Measurements from ENCODE around the gene ZNF335. TPM values are rescaled to one million over a fixed set of nuclear protein-coding genes. Genes with fewer than 3 reads are reported as not detected.

ZNF335 gene
- total and polyA plus RNA-seq, 7 experiments from 2014 or later, result 7.1 to 95.2 (median 49.7) TPM

DNA sequence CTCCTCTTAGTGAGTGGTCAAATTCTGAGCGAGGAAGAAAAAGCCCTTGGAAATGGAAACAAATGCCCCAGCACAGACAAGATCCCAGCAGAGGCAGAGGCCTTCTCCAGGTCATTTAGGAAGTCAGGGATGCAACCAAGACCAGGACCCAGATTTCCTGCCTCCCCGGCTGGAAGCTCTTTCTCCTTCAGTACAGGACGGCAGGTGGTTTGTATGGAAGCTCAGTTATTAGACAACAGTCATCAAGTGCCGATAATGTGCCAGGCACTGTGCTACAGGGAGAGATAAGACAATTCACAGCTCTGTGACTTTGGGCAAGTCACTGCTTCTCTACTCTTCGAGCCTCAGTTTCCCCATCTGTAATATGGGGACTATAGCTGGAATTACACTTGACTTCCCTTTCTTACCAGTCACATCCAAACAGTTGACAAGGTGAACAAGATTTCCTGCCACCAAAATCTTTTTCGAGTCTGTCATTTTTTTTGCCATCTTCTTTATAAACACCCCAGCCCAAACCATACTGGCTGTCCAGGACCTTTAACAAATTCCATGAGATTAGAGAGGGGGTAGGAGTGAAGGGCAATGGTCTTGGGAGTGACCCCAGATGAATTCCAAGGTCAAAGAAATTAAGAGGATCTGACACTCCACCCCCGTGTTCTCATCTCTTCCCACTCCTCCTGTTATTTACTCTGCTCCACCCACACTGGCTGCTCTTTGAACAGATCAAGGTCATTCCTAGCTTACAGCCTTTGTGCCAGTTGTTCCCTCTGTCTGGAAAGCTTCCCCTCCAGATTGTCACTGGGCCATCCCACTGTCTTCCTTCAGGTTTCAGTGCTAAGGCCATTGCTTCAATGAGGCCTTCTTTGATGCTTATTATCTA, 42.8 kb upstream of the ZNF335 start:
- ATAC-seq, result no peak
- H3K9me3 ChIP-seq (ENCODE audit: control insufficient read depth in 2 of 3, low read length in 3 of 3), result no peaks in the 10 kb centered on the region
- H3K4me1 ChIP-seq (ENCODE audit: control insufficient read depth in 2 of 2, insufficient read depth in 2 of 2, low read length in 2 of 2), result peaks cover 24 to 27% of the 10 kb centered on the region in 2 donors
- no peak overlapping the region for H3K4me3 ChIP-seq (ENCODE audit: low read length)
- peaks cover 15 to 16% of the 10 kb centered on the region in 2 donors for H3K27me3 ChIP-seq (ENCODE audit: control insufficient read depth in 2 of 2, insufficient read depth in 2 of 2, low read length in 2 of 2)
- Mint-ChIP-seq H3K36me3 (peaks cover 0 to 9% (median 0%) of the 10 kb centered on the region in 5 donors), H3K4me1 (peaks cover 31 to 53% (median 40%) of the 10 kb centered on the region in 7 donors), H3K27me3 (peaks cover 44 to 62% (median 48%) of the 10 kb centered on the region in 5 donors), H3K27ac (peak overlapping the region in 3 of 9 donors; percentile 1 to 61 (median 43)), H3K4me3 (peak overlapping the region; percentile 2 to 76 (median 56)), H3K9me3 (peaks cover 0 to 6% (median 0%) of the 10 kb centered on the region in 11 donors)
- H3K27ac ChIP-seq (ENCODE audit: low read depth, low read length), result no peak overlapping the region
- no peaks in the 10 kb centered on the region for H3K36me3 ChIP-seq (ENCODE audit: control insufficient read depth in 2 of 3, insufficient read depth in 3 of 3, low read length in 3 of 3)
- no peak for DNase-seq
- ChIA-PET CTCF (interaction anchor here (0.6 to 3.4 kb wide), 15 partner anchors 10 to 1073 kb away, joined by 3 to 32 read pairs (median 4); no protein-coding TSS in a partner anchor), POLR2A (interaction anchor here (0.7 to 1.6 kb wide), 3 partner anchors 28 to 78 kb away, joined by 3 to 4 read pairs (median 3); no protein-coding TSS in a partner anchor)
- intact Hi-C loops (cut with micrococcal nuclease), result loop anchor here (1.0 to 10.0 kb wide), 8 partner anchors 8 to 670 kb away; partner anchors contain the start of genes NCOA5 (in 1 of the 2) and TP53RK (in 1 of the 2)

DNA sequence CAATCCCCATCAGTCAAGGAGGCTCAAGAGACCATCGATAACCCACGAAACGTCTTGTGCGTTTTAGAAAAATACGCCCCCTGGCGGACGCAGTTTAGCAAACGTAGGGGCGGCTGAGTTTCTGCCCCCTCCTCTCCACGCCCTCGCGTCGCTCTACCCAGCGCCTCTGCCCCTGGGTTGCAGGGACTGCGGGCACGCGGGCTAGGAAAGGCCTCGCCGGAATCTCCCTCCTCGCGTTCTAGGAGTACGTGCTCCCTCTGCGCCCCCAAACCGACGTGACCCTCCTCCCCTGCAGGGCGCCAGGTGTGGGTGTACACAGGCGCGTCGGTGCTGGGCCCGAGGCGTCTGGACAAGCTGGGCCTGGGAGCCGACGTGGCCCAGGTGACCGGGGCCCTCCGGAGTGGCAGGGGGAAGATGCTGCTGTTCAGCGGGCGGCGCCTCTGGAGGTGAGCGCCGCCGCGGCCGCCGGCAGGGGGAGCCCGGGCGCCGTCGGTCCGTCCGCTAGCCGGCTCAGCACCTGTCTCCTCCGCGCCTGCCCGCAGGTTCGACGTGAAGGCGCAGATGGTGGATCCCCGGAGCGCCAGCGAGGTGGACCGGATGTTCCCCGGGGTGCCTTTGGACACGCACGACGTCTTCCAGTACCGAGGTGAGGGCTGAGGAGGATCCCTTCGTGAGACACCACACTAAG, 42.0 kb upstream of the ZNF335 start:
- intact Hi-C loops (cut with micrococcal nuclease), result loop anchor here (1.0 to 10.0 kb wide), 10 partner anchors 8 to 671 kb away; partner anchors contain the start of genes NCOA5 (in 1 of the 2), TP53RK (in 1 of the 2) and ZNF335 (in 1 of the 2)
- peak overlapping the region; percentile 23 to 76 (median 58) for H3K4me3 Mint-ChIP-seq
- peak overlapping the region in 3 of 9 donors; percentile 1 to 43 (median 29) for H3K27ac Mint-ChIP-seq
- H3K9me3 ChIP-seq (ENCODE audit: control insufficient read depth in 2 of 3, low read length in 3 of 3), result no peaks in the 10 kb centered on the region
- DNase-seq (peak; percentile 39 to 73 (median 60)), ATAC-seq (peak; percentile 76)
- H3K9me3 Mint-ChIP-seq, result peaks cover 0 to 6% (median 0%) of the 10 kb centered on the region in 11 donors
- peaks cover 38 to 61% (median 48%) of the 10 kb centered on the region in 7 donors for H3K4me1 Mint-ChIP-seq
- POLR2A ChIA-PET, result interaction anchor here (0.7 to 1.6 kb wide), 3 partner anchors 27 to 77 kb away, joined by 3 to 4 read pairs (median 3); no protein-coding TSS in a partner anchor
- H3K27me3 Mint-ChIP-seq, result peaks cover 52 to 68% (median 55%) of the 10 kb centered on the region in 5 donors
- H3K27me3 ChIP-seq (ENCODE audit: control insufficient read depth in 2 of 2, insufficient read depth in 2 of 2, low read length in 2 of 2), result peaks cover 15 to 16% of the 10 kb centered on the region in 2 donors
- no peak overlapping the region for H3K27ac ChIP-seq (ENCODE audit: low read depth, low read length)
- CTCF ChIA-PET, result interaction anchor here (0.6 to 3.4 kb wide), 21 partner anchors 9 to 352 kb away, joined by 3 to 32 read pairs (median 4); no protein-coding TSS in a partner anchor
- H3K36me3 Mint-ChIP-seq, result peaks cover 0 to 11% (median 0%) of the 10 kb centered on the region in 5 donors
- no peaks in the 10 kb centered on the region for H3K36me3 ChIP-seq (ENCODE audit: control insufficient read depth in 2 of 3, insufficient read depth in 3 of 3, low read length in 3 of 3)
- peaks cover 24 to 27% of the 10 kb centered on the region in 2 donors for H3K4me1 ChIP-seq (ENCODE audit: control insufficient read depth in 2 of 2, insufficient read depth in 2 of 2, low read length in 2 of 2)
- peak overlapping the region; percentile 32 for H3K4me3 ChIP-seq (ENCODE audit: low read length)

DNA sequence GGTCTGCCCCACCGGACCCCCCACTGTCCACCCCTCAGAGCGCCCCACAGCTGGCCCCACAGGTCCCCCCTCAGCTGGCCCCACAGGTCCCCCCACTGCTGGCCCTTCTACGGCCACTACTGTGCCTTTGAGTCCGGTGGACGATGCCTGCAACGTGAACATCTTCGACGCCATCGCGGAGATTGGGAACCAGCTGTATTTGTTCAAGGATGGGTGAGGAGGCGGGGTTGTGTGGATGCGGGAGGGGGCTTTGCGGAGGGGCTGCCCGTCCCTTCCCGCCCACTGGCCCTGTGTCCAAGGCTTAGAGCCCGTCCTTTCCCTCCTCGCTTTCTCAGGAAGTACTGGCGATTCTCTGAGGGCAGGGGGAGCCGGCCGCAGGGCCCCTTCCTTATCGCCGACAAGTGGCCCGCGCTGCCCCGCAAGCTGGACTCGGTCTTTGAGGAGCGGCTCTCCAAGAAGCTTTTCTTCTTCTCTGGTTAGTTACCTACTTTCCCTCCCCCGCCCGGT, 41.4 kb upstream of the ZNF335 start:
- CTCF ChIA-PET, result interaction anchor here (0.6 to 3.4 kb wide), 11 partner anchors 9 to 192 kb away, joined by 3 to 32 read pairs (median 5); no protein-coding TSS in a partner anchor
- Mint-ChIP-seq H3K9me3 (peaks cover 0 to 6% (median 0%) of the 10 kb centered on the region in 11 donors), H3K36me3 (peaks cover 0 to 11% (median 0%) of the 10 kb centered on the region in 5 donors), H3K27me3 (peaks cover 55 to 66% (median 59%) of the 10 kb centered on the region in 5 donors), H3K4me1 (peaks cover 41 to 65% (median 53%) of the 10 kb centered on the region in 7 donors), H3K4me3 (peak overlapping the region; percentile 23 to 86 (median 60)), H3K27ac (peak overlapping the region in 1 of 9 donors; percentile 40)
- POLR2A ChIA-PET, result interaction anchor here (0.6 to 1.6 kb wide), 3 partner anchors 26 to 42 kb away, joined by 3 to 4 read pairs (median 3); no protein-coding TSS in a partner anchor
- intact Hi-C loops (cut with micrococcal nuclease), result loop anchor here in 1 of 2 donors (1.0 to 10.0 kb wide), 4 partner anchors 41 to 671 kb away; partner anchors contain the start of genes TP53RK and ZNF335
- H3K4me3 ChIP-seq (ENCODE audit: low read length), result no peak overlapping the region
- ATAC-seq, result no peak
- DNase-seq, result no peak
- H3K9me3 ChIP-seq (ENCODE audit: control insufficient read depth in 2 of 3, low read length in 3 of 3), result no peaks in the 10 kb centered on the region
- peaks cover 29 to 31% of the 10 kb centered on the region in 2 donors for H3K4me1 ChIP-seq (ENCODE audit: control insufficient read depth in 2 of 2, insufficient read depth in 2 of 2, low read length in 2 of 2)
- H3K27me3 ChIP-seq (ENCODE audit: control insufficient read depth in 2 of 2, insufficient read depth in 2 of 2, low read length in 2 of 2), result peaks cover 15 to 16% of the 10 kb centered on the region in 2 donors
- H3K27ac ChIP-seq (ENCODE audit: low read depth, low read length), result no peak overlapping the region
- no peaks in the 10 kb centered on the region for H3K36me3 ChIP-seq (ENCODE audit: control insufficient read depth in 2 of 3, insufficient read depth in 3 of 3, low read length in 3 of 3)

DNA sequence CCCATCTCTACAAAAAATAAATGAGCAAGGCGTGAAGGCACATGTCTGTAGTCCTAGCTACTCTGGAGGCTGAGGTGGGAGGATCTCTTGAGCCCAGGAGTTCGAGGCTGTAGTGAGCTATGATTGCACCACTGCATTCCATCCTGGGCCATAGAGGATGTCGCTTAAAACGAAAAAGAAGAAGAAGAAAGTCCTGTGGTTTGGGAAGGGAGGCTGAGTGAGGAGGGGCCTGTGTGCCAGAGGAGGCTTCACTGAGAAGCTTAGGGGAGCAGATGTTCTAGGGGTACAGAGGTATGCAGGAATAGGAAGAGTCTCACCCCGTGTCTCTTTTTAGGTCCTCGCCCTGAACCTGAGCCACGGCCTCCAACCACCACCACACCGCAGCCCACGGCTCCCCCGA, 40.9 kb upstream of the ZNF335 start:
- Histone ChIP-seq H3K27me3 (ENCODE audit: control insufficient read depth in 2 of 2, insufficient read depth in 2 of 2, low read length in 2 of 2) (peaks cover 15 to 16% of the 10 kb centered on the region in 2 donors), H3K4me1 (ENCODE audit: control insufficient read depth in 2 of 2, insufficient read depth in 2 of 2, low read length in 2 of 2) (peaks cover 34 to 36% of the 10 kb centered on the region in 2 donors), H3K27ac (ENCODE audit: low read depth, low read length) (no peak overlapping the region), H3K9me3 (ENCODE audit: control insufficient read depth in 2 of 3, low read length in 3 of 3) (no peaks in the 10 kb centered on the region), H3K36me3 (ENCODE audit: control insufficient read depth in 2 of 3, insufficient read depth in 3 of 3, low read length in 3 of 3) (no peaks in the 10 kb centered on the region), H3K4me3 (ENCODE audit: low read length) (no peak overlapping the region)
- Mint-ChIP-seq H3K9me3 (peaks cover 0 to 6% (median 0%) of the 10 kb centered on the region in 11 donors), H3K36me3 (peaks cover 0 to 11% (median 0%) of the 10 kb centered on the region in 5 donors), H3K4me3 (peak overlapping the region in 9 of 10 donors; percentile 24 to 86 (median 55)), H3K27ac (peak overlapping the region in 2 of 9 donors; percentile 40 to 49), H3K27me3 (peaks cover 55 to 68% (median 62%) of the 10 kb centered on the region in 5 donors), H3K4me1 (peaks cover 41 to 70% (median 58%) of the 10 kb centered on the region in 7 donors)
- ATAC-seq (no peak), DNase-seq (no peak)
- ChIA-PET POLR2A (interaction anchor here (0.6 to 0.7 kb wide), 2 partner anchors 26 to 42 kb away, joined by 3 read pairs; no protein-coding TSS in a partner anchor), CTCF (interaction anchor here (0.6 to 3.4 kb wide), 12 partner anchors 8 to 193 kb away, joined by 3 to 32 read pairs (median 5); no protein-coding TSS in a partner anchor)
- intact Hi-C loops (cut with micrococcal nuclease), result loop anchor here in 1 of 2 donors (1.0 to 10.0 kb wide), 4 partner anchors 40 to 672 kb away; partner anchors contain the start of genes TP53RK and ZNF335

DNA sequence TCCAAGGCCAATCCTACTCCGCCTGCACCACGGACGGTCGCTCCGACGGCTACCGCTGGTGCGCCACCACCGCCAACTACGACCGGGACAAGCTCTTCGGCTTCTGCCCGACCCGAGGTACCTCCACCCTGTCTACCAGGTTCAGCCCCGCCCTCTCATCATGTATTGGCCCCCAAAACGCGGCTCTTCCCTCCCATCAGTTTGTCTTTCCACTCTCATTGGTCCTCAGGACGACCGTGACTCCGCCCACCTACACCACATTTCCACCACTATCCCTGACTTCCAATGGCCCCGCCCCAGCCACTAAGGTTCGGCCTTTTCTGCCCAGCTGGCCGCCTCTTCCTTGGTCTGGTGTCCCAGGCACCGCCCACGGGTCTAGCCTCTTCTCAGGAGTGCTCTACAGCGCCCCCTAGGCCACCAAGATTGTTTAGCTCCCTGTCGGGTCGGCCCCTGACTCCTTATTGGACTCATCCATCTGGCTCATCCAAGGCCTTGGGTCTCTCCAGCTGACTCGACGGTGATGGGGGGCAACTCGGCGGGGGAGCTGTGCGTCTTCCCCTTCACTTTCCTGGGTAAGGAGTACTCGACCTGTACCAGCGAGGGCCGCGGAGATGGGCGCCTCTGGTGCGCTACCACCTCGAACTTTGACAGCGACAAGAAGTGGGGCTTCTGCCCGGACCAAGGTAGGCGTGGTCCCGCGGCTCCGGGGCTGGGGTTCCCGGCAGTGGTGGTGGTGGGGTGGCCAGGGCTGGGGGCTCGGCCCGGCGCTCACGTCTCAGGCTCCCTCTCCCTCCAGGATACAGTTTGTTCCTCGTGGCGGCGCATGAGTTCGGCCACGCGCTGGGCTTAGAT, 39.9 kb upstream of the ZNF335 start:
- H3K36me3 ChIP-seq (ENCODE audit: control insufficient read depth in 2 of 3, insufficient read depth in 3 of 3, low read length in 3 of 3), result no peaks in the 10 kb centered on the region
- ChIA-PET CTCF (interaction anchor here (0.9 to 2.6 kb wide), 3 partner anchors 11 to 42 kb away, joined by 3 to 9 read pairs (median 3); no protein-coding TSS in a partner anchor), POLR2A (no interaction called here)
- peak overlapping the region; percentile 53 to 88 (median 74) for H3K4me3 Mint-ChIP-seq
- H3K4me1 Mint-ChIP-seq, result peaks cover 47 to 81% (median 65%) of the 10 kb centered on the region in 7 donors
- ATAC-seq (no peak), DNase-seq (no peak)
- H3K4me1 ChIP-seq (ENCODE audit: control insufficient read depth in 2 of 2, insufficient read depth in 2 of 2, low read length in 2 of 2), result peaks cover 37 to 41% of the 10 kb centered on the region in 2 donors
- peaks cover 47 to 71% (median 63%) of the 10 kb centered on the region in 5 donors for H3K27me3 Mint-ChIP-seq
- no peak overlapping the region for H3K4me3 ChIP-seq (ENCODE audit: low read length)
- peak overlapping the region in 7 of 9 donors; percentile 9 to 94 (median 47) for H3K27ac Mint-ChIP-seq
- no peaks in the 10 kb centered on the region for H3K9me3 ChIP-seq (ENCODE audit: control insufficient read depth in 2 of 3, low read length in 3 of 3)
- H3K36me3 Mint-ChIP-seq, result peaks cover 0 to 11% (median 0%) of the 10 kb centered on the region in 5 donors
- intact Hi-C loops (cut with micrococcal nuclease), result loop anchor here in 1 of 2 donors (2.0 to 10.0 kb wide), 3 partner anchors 39 to 673 kb away; partner anchors contain the start of genes TP53RK and ZNF335
- peaks cover 15 to 16% of the 10 kb centered on the region in 2 donors for H3K27me3 ChIP-seq (ENCODE audit: control insufficient read depth in 2 of 2, insufficient read depth in 2 of 2, low read length in 2 of 2)
- H3K9me3 Mint-ChIP-seq, result peaks cover 0 to 6% (median 0%) of the 10 kb centered on the region in 11 donors
- H3K27ac ChIP-seq (ENCODE audit: low read depth, low read length), result no peak overlapping the region
